Stimulated activated naive CD8-positive, alpha-beta T cell treated with anti-CD3 and anti-CD28 coated beads, Interleukin-15, amount 100 ng/mL, for 72 hours (primary cell): ENCODE measurements around the gene TNS1.
A peak's percentile ranks its signal among the peaks of the same experiment; 100 is the strongest.

ENCODE experiments used
- ATAC-seq: fragments of 150-1000 bp; cut with Tn5 transposase; 2 replicates; pipeline ENCODE4 v1.10.0; 2021; ENCODE audit warnings: mild to moderate bottlenecking, moderate library complexity
- DNase-seq, 2 donors: peaks; one replicate each; pipeline ENCODE4 v3.0.0; 2021 to 2022
- H3K27ac Mint-ChIP-seq, 2 donors: one replicate each; pipeline ENCODE4 v1.8.0; 2022; ENCODE audit warnings: mild to moderate bottlenecking in 2 of 2, mixed read lengths in 2 of 2, moderate library complexity in 2 of 2
- H3K27me3 Mint-ChIP-seq: one replicate; pipeline ENCODE4 v1.8.0; 2022; ENCODE audit warnings: mixed read lengths
- H3K4me1 Mint-ChIP-seq: one replicate; pipeline ENCODE4 v1.8.0; 2022; ENCODE audit warnings: mild to moderate bottlenecking, mixed read lengths
- H3K4me3 Mint-ChIP-seq, 2 donors: one replicate each; pipeline ENCODE4 v1.8.0; 2022; ENCODE audit warnings: mild to moderate bottlenecking in 2 of 2, mixed read lengths in 2 of 2, moderate library complexity in 1 of 2
- H3K9me3 Mint-ChIP-seq, 2 donors: one replicate each; pipeline ENCODE4 v1.8.0; 2022; ENCODE audit warnings: mixed read lengths in 2 of 2

The TNS1 gene

DNA sequence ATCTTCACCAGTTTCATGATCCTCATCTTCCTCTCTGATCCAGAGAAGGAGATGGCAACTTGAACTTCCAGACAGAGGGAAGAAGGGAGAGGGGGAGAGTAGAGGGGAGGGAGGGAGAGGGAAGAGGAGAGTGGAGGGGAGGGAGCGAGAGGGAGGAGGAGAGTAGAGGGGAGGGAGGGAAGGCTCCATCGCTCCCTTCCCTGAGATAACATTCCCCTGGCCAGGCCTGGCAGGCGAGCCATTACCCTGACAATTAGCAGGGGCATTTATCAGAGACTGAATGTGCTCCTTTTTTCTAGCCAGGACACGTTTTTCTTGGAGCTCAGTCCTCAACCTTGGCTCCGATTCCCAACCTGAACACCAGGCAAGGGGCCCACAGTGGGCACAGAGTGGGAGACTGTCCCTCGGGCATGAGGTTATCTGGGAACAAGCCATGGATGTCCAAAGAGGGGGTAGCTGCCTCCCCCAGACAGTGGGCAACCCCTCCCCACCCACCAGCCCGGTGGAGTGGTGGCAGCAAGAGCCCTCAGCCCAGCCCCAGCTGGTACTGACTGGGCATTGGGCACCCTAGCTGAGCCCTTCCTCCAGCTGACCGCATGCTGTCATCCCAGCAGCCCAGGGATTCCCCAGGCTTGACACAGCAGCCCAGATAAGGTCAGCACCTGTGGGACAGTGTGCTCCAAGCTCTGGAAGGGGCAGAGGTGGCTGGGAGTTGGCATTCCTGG, 81.8 kb downstream of the TNS1 start:
- ATAC-seq: no peak
- no peak overlapping the region for H3K4me3 Mint-ChIP-seq
- no peaks in the 10 kb centered on the region for H3K27me3 Mint-ChIP-seq
- no peak overlapping the region for H3K27ac Mint-ChIP-seq
- H3K9me3 Mint-ChIP-seq: no peaks in the 10 kb centered on the region
- DNase-seq: no peak
- H3K4me1 Mint-ChIP-seq: no peaks in the 10 kb centered on the region

DNA sequence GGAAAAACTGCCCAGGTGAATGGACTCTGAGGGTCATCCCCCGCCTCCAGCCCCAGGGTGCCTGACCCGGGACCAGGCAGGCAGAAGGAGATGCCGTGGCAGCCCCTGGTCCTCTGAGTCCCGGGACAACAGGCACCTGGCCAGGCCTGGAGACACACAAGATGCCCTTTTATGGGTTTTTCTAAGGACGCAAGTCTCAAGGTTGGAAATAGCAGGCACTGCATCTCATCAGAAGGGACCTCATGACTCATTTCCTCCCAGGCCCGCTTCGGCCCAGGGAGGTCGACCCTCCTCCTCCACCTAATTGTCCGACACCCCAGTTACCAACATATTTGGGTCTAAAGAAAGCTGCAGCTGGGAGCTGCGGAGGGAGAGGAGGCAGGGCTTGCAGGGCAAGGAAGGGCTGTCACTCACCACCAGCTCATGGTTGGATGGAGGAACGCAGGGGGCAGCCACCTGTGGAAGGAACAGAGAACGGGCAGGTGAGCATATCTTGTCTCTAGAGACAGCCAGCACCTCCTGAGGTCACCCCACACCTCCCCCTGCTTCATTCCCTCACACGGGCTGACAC, 82.9 kb downstream of the TNS1 start:
- Mint-ChIP-seq H3K27ac (no peak overlapping the region), H3K4me3 (no peak overlapping the region), H3K27me3 (no peaks in the 10 kb centered on the region), H3K4me1 (no peaks in the 10 kb centered on the region), H3K9me3 (no peaks in the 10 kb centered on the region)
- DNase-seq: no peak
- ATAC-seq: no peak

DNA sequence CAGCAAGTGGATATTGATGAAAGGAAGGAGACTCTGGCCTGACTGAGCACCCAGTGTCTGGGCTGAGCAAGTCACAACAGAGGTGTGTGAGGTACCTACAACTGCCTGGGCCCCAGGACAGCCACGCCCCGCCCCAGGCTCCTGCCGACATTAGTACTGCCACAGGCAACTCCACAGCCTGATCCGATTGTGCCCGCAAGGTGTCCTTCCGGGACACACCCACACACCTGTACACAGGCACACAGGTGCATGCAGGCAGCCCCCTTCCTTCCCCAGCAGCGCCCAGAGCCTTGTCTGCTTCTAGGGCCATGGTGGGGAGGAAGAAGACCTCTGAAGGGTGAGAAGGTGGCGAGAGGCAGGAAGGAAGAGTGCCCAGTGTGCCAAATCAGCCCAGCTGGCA, 83.6 kb downstream of the TNS1 start:
- Mint-ChIP-seq H3K9me3 (no peaks in the 10 kb centered on the region), H3K27me3 (no peaks in the 10 kb centered on the region), H3K4me3 (no peak overlapping the region), H3K27ac (no peak overlapping the region), H3K4me1 (no peaks in the 10 kb centered on the region)
- DNase-seq: no peak
- no peak for ATAC-seq

DNA sequence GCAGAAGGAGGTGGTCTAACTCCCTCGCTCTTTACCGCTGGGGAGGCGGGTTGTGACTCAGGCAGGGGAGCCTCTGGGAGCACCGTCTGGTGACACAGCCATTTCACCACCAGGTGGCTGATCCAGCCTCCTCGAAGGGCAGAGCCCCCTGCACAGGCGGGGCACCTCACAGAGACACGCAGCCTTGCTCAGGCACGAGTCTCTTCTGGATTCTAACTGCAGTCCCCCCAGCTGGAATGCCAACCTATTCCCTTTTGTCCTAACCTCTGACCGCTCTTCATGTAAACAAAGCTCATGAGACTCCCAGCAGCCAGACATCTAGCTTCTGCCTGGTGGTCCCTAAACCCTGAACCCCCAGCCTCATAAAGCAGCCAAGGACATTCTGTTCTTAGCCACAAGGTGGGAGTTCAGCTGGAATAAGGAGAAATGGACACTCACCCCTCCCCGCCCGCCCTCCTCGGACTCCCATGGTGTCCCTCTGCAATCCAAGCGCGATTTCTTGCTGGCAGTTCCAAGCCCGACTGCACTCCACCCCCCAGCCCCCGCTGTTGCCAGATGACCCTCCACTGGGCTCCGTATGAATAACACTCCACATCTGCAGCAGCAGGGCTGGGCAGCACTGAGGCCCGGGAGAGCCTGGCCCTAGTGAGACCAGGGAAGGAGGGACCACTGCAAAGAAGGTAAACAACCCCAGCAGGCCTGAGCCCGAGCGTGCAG, 84.3 kb downstream of the TNS1 start:
- Mint-ChIP-seq H3K4me3 (no peak overlapping the region), H3K4me1 (no peaks in the 10 kb centered on the region), H3K27ac (peak overlapping the region in 1 of 2 donors; percentile 48), H3K9me3 (no peaks in the 10 kb centered on the region), H3K27me3 (no peaks in the 10 kb centered on the region)
- ATAC-seq (no peak), DNase-seq (no peak)

DNA sequence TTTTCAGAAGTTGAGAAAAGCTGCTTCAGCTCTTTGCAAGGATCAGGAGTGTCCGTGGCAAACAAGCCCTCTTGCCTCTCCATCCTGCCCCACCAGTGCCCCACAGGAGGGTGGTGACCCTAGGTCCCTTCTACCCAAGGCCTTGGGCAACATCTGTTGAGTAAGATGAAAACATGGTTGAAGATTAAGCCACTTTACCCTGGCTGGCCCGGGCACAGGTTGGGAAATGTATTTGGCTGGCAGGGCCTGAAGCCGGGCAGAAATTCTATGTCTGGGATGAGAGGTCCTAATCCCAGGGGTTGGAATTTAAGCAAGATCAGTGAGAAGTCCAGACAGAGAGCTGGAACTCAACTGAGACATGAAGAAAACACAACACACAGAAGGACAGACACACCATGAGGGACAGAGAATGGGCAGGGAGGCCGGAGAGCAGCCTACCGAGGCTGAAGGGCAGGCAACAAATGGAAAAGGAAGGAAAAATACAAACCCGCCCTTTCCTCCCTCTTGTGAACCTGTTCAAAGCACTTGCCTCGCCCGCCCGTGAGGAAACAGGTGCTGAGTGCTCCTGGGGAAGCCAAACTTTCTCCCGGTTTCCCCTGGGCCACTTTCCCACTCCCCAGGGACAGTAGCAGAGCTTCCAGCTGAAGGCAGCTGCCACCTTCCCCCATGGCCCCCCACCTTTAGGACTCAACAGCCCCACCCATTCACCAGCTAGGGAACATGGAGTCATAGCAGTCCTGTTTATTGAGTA, 86.1 kb downstream of the TNS1 start:
- H3K9me3 Mint-ChIP-seq: no peaks in the 10 kb centered on the region
- H3K27me3 Mint-ChIP-seq: no peaks in the 10 kb centered on the region
- ATAC-seq (no peak), DNase-seq (no peak)
- no peak overlapping the region for H3K27ac Mint-ChIP-seq
- no peaks in the 10 kb centered on the region for H3K4me1 Mint-ChIP-seq
- no peak overlapping the region for H3K4me3 Mint-ChIP-seq

DNA sequence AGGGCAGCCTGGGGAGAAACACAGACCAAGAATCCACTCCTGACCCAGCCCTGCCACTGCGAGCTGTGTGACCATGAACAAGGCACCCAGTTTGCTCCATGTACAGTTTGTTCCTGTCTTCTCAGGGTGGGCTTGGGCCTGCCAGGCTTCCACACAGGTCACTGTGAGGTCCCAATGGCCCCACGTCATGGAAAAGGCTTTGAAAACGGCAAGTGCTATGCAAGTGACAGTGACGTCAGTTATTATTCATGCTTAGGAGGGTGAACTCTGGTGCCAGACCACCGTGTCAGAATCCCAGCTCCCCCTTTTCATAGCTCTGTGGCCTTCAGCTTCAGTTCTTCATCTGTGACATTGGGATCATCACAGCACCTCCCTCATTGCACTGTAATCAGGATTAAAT, 87.1 kb downstream of the TNS1 start:
- Mint-ChIP-seq H3K27ac (no peak overlapping the region), H3K4me1 (no peaks in the 10 kb centered on the region), H3K4me3 (no peak overlapping the region), H3K9me3 (no peaks in the 10 kb centered on the region), H3K27me3 (no peaks in the 10 kb centered on the region)
- ATAC-seq (no peak), DNase-seq (no peak)

DNA sequence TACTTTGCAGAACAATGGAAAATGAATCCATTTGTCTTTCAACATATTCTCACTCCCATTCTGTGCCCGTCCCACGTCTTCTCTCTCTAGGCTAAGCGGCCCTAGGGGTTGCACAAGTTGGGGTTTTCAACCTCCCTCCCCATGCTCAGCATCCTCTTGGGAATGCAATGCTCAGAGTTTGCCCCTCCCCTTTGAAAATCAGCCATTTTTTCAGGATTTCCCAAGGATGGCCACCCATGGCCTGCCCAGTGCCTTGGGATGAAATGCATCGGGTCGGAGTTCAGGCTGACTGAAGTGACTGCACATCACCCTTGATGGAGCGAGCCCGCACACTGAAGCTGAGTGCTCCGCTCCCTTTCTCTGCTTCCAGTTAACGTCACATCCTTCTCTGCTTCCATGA, 87.9 kb downstream of the TNS1 start:
- no peak for DNase-seq
- H3K27me3 Mint-ChIP-seq: no peaks in the 10 kb centered on the region
- H3K4me3 Mint-ChIP-seq: no peak overlapping the region
- no peaks in the 10 kb centered on the region for H3K4me1 Mint-ChIP-seq
- no peak overlapping the region for H3K27ac Mint-ChIP-seq
- ATAC-seq: no peak
- H3K9me3 Mint-ChIP-seq: no peaks in the 10 kb centered on the region

DNA sequence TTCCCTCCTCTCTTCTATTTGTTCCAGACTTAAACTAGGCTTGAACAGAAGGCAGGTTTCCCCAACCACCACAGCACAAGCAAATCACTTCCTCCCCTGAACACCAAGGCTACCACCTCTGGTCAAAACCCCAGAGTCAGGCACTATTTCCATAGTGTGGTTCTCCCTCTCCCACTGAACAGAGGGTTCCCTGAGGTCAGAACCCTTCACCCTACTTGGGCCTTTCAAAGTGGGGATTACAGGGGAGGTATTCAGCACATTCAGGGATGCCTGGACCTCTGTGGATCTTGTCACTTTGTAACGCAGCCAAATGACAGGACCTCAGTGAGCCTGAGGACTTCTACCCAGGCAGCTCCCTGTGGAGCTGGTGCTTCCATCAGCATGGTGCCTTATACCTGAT, 88.7 kb downstream of the TNS1 start:
- Mint-ChIP-seq H3K9me3 (no peaks in the 10 kb centered on the region), H3K27ac (peak overlapping the region in 1 of 2 donors; percentile 30), H3K4me1 (no peaks in the 10 kb centered on the region), H3K27me3 (no peaks in the 10 kb centered on the region), H3K4me3 (no peak overlapping the region)
- DNase-seq (no peak), ATAC-seq (no peak)

DNA sequence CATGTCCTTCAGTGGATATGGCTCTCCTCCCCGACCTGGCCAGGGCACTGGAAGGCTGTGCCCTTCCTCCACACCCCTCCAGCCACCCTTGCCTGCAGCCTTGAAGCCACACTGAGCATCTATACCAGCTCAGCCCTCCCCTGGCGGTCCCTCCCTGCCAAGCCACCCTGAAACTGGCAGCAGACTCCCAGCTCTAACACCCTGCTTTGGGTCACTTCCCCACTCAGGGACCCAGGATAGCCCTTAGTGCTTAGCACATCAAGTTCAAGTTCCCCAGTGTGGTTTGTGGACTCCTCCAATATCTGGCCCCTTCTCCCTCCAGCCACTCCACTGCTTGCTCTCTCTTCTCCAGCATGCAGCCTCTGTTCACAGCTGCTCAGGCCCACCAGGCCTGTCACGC, 89.4 kb downstream of the TNS1 start:
- Mint-ChIP-seq H3K27ac (peak overlapping the region in 1 of 2 donors; percentile 30), H3K9me3 (no peaks in the 10 kb centered on the region), H3K4me1 (no peaks in the 10 kb centered on the region), H3K4me3 (no peak overlapping the region), H3K27me3 (no peaks in the 10 kb centered on the region)
- no peak for DNase-seq
- no peak for ATAC-seq

DNA sequence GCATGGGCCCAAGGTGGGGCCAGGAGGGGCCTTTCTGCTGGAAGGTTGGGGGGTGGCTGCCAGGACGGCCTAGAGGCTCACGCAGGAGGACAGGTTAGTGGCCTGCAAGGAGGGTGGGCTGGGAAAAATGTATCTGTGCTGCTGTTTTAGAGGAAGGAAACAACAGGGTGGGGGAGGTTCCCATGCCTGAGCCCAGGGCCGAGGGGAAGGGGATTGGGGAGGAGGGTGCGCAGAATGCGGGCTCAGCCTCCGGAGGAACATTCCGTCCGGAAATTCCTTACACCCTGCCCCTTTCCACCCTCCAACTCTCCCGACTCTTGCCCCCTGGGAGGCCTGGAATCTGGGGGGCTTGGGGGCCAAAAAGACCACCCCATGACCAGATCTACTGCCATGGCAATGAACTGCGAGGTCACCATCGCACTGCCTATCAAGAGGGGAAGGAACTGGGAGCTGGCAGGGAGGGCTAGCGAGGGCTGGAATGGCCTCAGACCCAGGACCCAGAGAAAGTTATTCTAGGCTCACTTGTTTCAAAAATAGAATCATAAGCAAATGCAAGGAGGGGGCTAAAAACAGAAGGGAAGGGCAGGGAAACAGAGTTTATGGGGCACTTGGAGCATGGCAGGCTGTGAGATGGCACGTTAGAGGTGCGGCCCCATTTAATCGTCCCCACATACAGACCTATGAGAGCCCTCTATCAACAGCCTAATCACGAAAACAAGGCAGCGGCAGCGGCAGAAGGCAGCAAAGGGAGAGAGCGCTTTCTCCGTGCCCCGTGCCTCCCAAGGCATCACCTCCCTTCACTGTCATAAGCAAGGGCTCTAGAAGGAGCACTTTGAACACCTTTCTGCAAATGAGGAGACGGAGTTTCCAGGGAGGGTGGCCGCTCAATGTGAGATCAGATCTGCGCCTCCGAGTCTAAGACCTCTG, 90.4 kb downstream of the TNS1 start:
- Mint-ChIP-seq H3K27me3 (peaks cover 10% of the 10 kb centered on the region), H3K4me1 (no peaks in the 10 kb centered on the region), H3K27ac (peak overlapping the region in 1 of 2 donors; percentile 66), H3K9me3 (no peaks in the 10 kb centered on the region), H3K4me3 (no peak overlapping the region)
- ATAC-seq (no peak), DNase-seq (no peak)

DNA sequence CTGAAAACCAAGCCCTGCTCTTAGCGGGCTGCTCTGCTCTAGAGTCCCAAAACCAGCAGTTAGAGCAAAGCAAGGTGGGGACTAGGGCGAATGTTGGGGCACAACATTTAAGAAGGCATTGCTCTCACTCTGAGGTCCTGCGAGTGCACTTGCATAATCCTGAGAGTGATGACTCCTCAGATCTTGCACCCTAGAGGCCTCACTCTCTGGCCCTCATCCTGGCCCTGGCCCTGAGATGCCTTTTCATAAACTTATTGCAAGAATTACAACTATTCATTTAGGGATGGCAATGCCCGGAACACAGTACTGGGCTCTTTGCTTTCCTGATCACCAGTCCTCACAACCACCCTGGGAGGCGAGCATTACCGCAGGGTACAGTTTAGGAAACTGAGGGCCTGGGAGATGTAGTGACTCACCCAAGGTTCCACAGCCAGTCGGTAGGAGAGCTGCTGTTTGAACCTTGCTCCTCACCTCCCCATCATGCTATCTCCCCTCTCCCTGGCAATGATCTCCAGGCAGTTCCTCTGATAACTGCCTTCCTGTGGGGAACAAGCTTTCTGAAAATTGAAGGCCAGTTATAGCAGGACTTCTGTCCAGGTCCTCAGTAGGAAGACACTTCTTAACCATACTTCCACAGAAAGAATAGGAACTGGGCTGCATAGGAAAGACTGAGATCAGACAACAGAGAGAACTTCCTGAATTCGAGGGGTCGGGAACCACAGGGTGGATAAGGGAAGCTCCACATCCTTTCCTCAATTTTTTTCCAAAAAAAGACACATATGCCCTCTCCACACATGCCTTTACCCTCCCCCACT, 91.3 kb downstream of the TNS1 start:
- Mint-ChIP-seq H3K9me3 (no peaks in the 10 kb centered on the region), H3K27ac (peak overlapping the region; percentile 32 to 66), H3K27me3 (peaks cover 19% of the 10 kb centered on the region), H3K4me1 (no peaks in the 10 kb centered on the region), H3K4me3 (no peak overlapping the region)
- ATAC-seq (no peak), DNase-seq (no peak)

DNA sequence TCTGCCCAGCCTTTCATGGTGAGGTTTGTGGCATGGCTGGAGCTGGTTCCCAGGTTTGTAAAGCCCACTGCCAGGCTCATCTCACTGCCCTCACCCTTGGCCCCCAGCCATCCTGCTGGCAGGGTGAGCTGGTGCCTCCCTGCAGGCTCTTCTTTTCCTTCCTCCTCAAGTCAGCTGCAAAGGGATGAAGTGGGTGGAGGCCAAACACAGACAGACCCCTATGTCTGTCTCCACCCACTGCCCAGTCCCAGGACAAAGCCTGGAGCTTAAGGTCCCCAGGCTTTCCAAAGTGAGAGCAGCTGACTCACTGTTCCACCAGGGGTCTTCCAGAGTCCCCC, 92.0 kb downstream of the TNS1 start:
- Mint-ChIP-seq H3K4me1 (peaks cover 3% of the 10 kb centered on the region), H3K4me3 (no peak overlapping the region), H3K9me3 (no peaks in the 10 kb centered on the region), H3K27ac (no peak overlapping the region), H3K27me3 (peaks cover 21% of the 10 kb centered on the region)
- ATAC-seq (no peak), DNase-seq (no peak)

DNA sequence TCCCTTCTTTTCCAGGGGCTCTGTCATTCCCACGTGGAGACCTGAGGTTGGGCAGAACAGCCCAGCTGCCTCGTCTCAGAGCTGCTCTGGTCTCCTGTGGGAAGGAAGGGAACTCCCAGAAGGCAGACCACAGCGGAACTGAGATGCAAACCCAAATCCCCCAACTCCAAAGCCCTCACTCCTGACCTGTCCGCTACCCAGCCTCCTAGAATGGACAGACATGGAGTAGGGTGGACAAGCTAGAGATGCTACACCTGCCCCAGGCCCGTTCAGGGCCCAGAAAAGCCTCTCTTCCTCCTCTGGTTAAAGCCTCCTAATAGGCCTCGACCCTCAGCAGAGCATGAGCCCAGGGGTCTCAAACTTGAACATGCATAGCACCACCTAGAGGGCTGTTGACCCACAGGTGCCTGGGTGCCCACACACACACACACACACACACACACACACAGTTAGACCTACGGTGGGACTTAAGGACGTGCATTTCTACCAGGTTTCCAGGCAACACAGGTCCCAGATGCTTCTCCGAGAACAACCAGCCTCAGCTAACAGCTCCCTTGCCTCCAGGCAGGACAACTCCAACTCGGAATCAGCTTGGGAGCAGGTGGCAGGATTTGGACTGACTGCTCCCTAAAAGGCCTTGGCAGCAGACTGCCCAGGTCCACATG, 93.5 kb downstream of the TNS1 start:
- no peak overlapping the region for H3K4me3 Mint-ChIP-seq
- H3K27me3 Mint-ChIP-seq: peaks cover 37% of the 10 kb centered on the region
- no peaks in the 10 kb centered on the region for H3K9me3 Mint-ChIP-seq
- no peak overlapping the region for H3K27ac Mint-ChIP-seq
- ATAC-seq: no peak
- DNase-seq: no peak
- peaks cover 11% of the 10 kb centered on the region for H3K4me1 Mint-ChIP-seq

DNA sequence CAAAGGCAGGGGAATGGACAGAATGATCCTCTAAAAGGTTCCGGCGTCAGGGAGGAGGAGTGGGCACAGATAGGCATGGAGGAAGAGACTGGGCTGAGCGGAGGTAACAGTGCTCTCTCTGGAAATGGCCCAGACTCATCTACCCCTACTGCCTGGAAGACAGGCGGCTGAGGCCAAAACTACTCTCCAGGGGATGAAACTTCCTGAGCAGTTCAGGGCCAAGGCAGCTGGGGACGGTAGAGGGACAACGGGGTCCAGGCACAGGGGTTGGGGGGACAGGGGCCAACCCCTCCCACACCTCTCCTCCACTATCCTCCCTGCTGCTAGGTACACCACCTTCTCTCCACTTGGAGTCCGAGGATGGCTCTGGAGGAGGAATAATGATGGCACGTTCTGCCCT, 94.3 kb downstream of the TNS1 start:
- peaks cover 13% of the 10 kb centered on the region for H3K4me1 Mint-ChIP-seq
- peaks cover 40% of the 10 kb centered on the region for H3K27me3 Mint-ChIP-seq
- no peak overlapping the region for H3K27ac Mint-ChIP-seq
- no peak overlapping the region for H3K4me3 Mint-ChIP-seq
- H3K9me3 Mint-ChIP-seq: no peaks in the 10 kb centered on the region
- no peak for ATAC-seq
- no peak for DNase-seq
